GM19025 (cell line): ENCODE measurements around the gene INKA2.
A peak's percentile ranks its signal among the peaks of the same experiment; 100 is the strongest.

ENCODE experiments used
- ATAC-seq: cut with Tn5 transposase; IDR thresholded peaks from one replicate; pipeline ENCODE4 v1.9.1; 2021; ENCODE audit warnings: mild to moderate bottlenecking, low read depth, moderate library complexity; ENCODE audit not compliant: unreplicated experiment

Gene INKA2

GRCh38 chr1:111739194-111739924 is at the start of gene INKA2:
TSS of gene INKA2 (minus strand) at chr1:111739395. CDS start at chr1:111739242, 153 bp downstream.
- ATAC-seq = peak; percentile 80

- ATAC-seq = no peak
These were observed 47.5 kb upstream of the INKA2 start for GRCh38 chr1:111786669-111787207.

GRCh38 chr1:111784273-111784901 is 45.2 kb upstream of the INKA2 start:
- no peak for ATAC-seq

GRCh38 chr1:111779546-111779945 is 40.4 kb upstream of the INKA2 start:
- no peak for ATAC-seq

- ATAC-seq = no peak
These were observed 39.4 kb upstream of the INKA2 start for GRCh38 chr1:111778541-111779051.

GRCh38 chr1:111778066-111778465 is 38.9 kb upstream of the INKA2 start:
- ATAC-seq = no peak

- ATAC-seq = no peak
These were observed 38.1 kb upstream of the INKA2 start for GRCh38 chr1:111777301-111777700.

GRCh38 chr1:111776861-111777260 is 37.7 kb upstream of the INKA2 start:
- no peak for ATAC-seq

GRCh38 chr1:111776391-111776790 is 37.2 kb upstream of the INKA2 start:
- ATAC-seq = no peak

GRCh38 chr1:111775966-111776365 is 36.8 kb upstream of the INKA2 start:
- no peak for ATAC-seq

GRCh38 chr1:111770916-111771315 is 31.7 kb upstream of the INKA2 start:
- ATAC-seq = no peak

GRCh38 chr1:111769517-111770146 is 30.4 kb upstream of the INKA2 start:
- no peak for ATAC-seq

GRCh38 chr1:111768625-111769024 is 29.4 kb upstream of the INKA2 start:
- ATAC-seq = no peak

- ATAC-seq = no peak
These were observed 28.8 kb upstream of the INKA2 start for GRCh38 chr1:111768023-111768422.

- ATAC-seq = no peak
These were observed 23.1 kb upstream of the INKA2 start for GRCh38 chr1:111762332-111762731.

GRCh38 chr1:111761717-111762116 is 22.5 kb upstream of the INKA2 start:
- no peak for ATAC-seq

GRCh38 chr1:111758373-111758772 is 19.2 kb upstream of the INKA2 start:
- no peak for ATAC-seq

GRCh38 chr1:111756124-111756513 is 16.9 kb upstream of the INKA2 start:
- ATAC-seq = no peak

GRCh38 chr1:111755331-111756123 is 16.3 kb upstream of the INKA2 start, which contains the start of gene DDX20:
TSS of gene DDX20 (plus strand) at chr1:111755901. CDS start at chr1:111755925, 24 bp downstream.
- peak; percentile 91 for ATAC-seq

- peak; percentile 2 for ATAC-seq
These were observed 15.8 kb upstream of the INKA2 start for GRCh38 chr1:111754984-111755330.
